Peyer's patch (tissue), 4 donors: ENCODE measurements around the gene INSM2. TPM values are rescaled to one million over a fixed set of nuclear protein-coding genes. Genes with fewer than 3 reads are reported as not detected.

Source experiments
- DNase-seq, 3 donors: peaks; one replicate each; pipeline ENCODE4 v3.0.0-alpha.2; 2017 to 2019
- H3K27ac ChIP-seq, 4 donors: fragments of 200-600 bp; sonication (generic); one replicate each; pipeline ENCODE4 v1.5.1; 2016 to 2019
- H3K27me3 ChIP-seq, 2 donors: fragments of 200-600 bp; sonication (generic); one replicate each; pipeline ENCODE4 v1.5.1; 2019
- H3K36me3 ChIP-seq, 3 donors: fragments of 200-600 bp; sonication (generic); one replicate each; pipeline ENCODE4 v1.5.1; 2016 to 2019
- H3K4me1 ChIP-seq, 4 donors: fragments of 200-600 bp; sonication (generic); one replicate each; pipeline ENCODE4 v1.5.1; 2016 to 2019
- H3K4me3 ChIP-seq, 4 donors: fragments of 200-600 bp; sonication (generic); 1 replicate in 3 of 4; 2 replicates in 1 of 4; pipeline ENCODE4 v1.5.1; 2016 to 2019; ENCODE audit warnings: mild to moderate bottlenecking in 1 of 4
- H3K9me3 ChIP-seq, 4 donors: fragments of 200-600 bp; sonication (generic); one replicate each; pipeline ENCODE4 v1.5.1; 2016 to 2019; ENCODE audit warnings: mild to moderate bottlenecking in 1 of 4
- CTCF ChIP-seq, 6 experiments: fragments of 450-650 bp in 4 of 6; fragments of 200-600 bp in 2 of 6; sonication (generic) in 1 of 6; IDR thresholded peaks; one replicate each; pipeline ENCODE4 v1.5.1; 2017 to 2019; ENCODE audit warnings: antibody characterized with exemption in 6 of 6, mild to moderate bottlenecking in 3 of 6, moderate library complexity in 1 of 6
- POLR2A ChIP-seq, 2 donors: fragments of 450-650 bp; IDR thresholded peaks; one replicate each; pipeline ENCODE4 v1.5.1; 2017; ENCODE audit warnings: antibody characterized with exemption in 2 of 2, mild to moderate bottlenecking in 2 of 2, moderate library complexity in 2 of 2
- total RNA-seq, 4 donors: library from RNA; depleted of rRNA; stranded (reverse); fragments of >200 nt; gene quantifications; one replicate each; pipeline ENCODE4 v1.1.0, GENCODE V29; 2016

Gene INSM2
- total RNA-seq, 4 donors from 2014 or later = not detected

DNA sequence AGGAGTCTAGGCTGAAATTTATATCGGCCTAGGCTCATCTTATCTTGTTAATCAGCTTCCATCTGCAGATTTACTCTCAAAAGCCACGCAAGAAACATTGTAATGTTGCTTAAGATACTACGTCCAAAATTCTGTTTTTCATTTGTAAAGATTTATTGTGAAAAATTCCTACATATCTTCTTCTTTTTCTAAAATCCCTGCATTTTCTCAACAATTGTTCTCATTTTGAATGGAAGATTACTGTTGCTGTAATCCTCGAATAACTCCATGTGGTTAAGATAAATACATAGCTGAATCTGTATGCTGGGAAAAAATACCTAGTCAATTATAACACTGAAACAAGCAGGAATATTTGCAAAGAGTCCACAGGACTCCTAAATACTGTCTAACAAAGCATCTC is 15.6 kb downstream of the INSM2 start:
- H3K9me3 ChIP-seq = no peaks in the 10 kb centered on the region

DNA sequence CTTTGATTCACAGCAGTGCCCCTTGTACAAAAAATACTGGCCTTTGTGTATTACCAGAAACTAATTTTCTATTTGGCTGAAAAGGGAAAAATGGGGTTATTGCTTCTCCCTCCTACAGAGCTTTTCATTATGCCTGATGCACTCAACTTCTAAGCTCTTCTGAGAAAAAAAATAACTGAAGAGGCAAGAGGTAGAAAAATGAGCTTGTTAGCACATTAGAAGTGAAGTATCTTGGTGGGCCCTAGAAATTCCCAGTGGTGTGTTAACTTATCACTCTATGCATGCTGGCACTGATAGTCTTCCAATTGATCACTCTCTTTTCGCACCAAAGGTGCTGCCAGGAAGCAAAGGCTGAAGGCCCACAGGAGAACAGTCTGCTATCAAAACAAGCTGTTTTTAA is 17.1 kb downstream of the INSM2 start:
- DNase-seq = no peak
- Histone ChIP-seq H3K36me3 (no peaks in the 10 kb centered on the region), H3K4me3 (no peak overlapping the region), H3K4me1 (no peaks in the 10 kb centered on the region), H3K27me3 (no peaks in the 10 kb centered on the region), H3K9me3 (no peaks in the 10 kb centered on the region), H3K27ac (no peak overlapping the region)
- TF ChIP-seq CTCF (IDR thresholded peaks at IDR 0.05) (no peak), POLR2A (IDR thresholded peaks at IDR 0.05) (no peak)

More for the DNA sequence above, 15.6 kb downstream of the INSM2 start:
- Histone ChIP-seq H3K4me3 (no peak overlapping the region), H3K4me1 (no peaks in the 10 kb centered on the region), H3K36me3 (no peaks in the 10 kb centered on the region), H3K27me3 (no peaks in the 10 kb centered on the region), H3K27ac (no peak overlapping the region)
- TF ChIP-seq CTCF (IDR thresholded peaks at IDR 0.05) = no peak
- TF ChIP-seq POLR2A (IDR thresholded peaks at IDR 0.05) = no peak
- DNase-seq = no peak

- Histone ChIP-seq H3K27ac (no peak overlapping the region), H3K4me3 (no peak overlapping the region), H3K4me1 (no peaks in the 10 kb centered on the region), H3K27me3 (no peaks in the 10 kb centered on the region), H3K36me3 (no peaks in the 10 kb centered on the region), H3K9me3 (no peaks in the 10 kb centered on the region)
- TF ChIP-seq CTCF (IDR thresholded peaks at IDR 0.05) (no peak), POLR2A (IDR thresholded peaks at IDR 0.05) (no peak)
- DNase-seq = no peak
These were observed 19.8 kb downstream of the INSM2 start for GRCh38 chr14:35553808-35554207.

- TF ChIP-seq POLR2A (IDR thresholded peaks at IDR 0.05) (no peak), CTCF (IDR thresholded peaks at IDR 0.05) (no peak)
- Histone ChIP-seq H3K27ac (no peak overlapping the region), H3K27me3 (no peaks in the 10 kb centered on the region), H3K4me1 (no peaks in the 10 kb centered on the region), H3K36me3 (no peaks in the 10 kb centered on the region), H3K4me3 (no peak overlapping the region), H3K9me3 (no peaks in the 10 kb centered on the region)
- DNase-seq = no peak
These were observed 22.6 kb downstream of the INSM2 start for GRCh38 chr14:35556548-35556947.

DNA sequence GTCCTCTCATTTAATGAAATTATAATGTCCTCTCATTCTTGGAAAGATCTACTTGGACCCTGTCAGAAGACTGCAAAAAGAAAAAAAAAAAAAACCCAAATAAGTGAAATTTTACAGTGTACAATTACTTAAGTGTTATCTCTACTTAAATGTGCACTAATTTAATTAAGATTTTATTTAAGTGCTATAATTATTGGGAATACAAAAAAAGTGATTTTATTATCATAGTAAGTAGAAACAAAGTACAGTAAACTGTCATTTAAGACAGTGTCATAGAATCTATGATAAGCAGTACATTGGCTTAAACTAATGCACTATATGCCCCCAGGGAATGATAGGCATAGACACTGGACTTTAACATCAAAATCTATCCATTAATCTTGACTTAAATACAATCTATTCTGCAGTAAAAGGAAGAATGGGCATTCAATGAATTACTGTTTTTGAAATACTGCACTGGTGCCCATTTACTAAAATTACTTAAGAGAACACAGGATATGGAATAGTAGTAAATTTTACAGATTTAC is 23.3 kb downstream of the INSM2 start:
- Histone ChIP-seq H3K9me3 (no peaks in the 10 kb centered on the region), H3K27me3 (no peaks in the 10 kb centered on the region), H3K4me3 (no peak overlapping the region), H3K36me3 (no peaks in the 10 kb centered on the region), H3K4me1 (no peaks in the 10 kb centered on the region), H3K27ac (no peak overlapping the region)
- TF ChIP-seq POLR2A (IDR thresholded peaks at IDR 0.05) (no peak), CTCF (IDR thresholded peaks at IDR 0.05) (no peak)
- no peak for DNase-seq

GRCh38 chr14:35558680-35559079 is 24.7 kb downstream of the INSM2 start:
- Histone ChIP-seq H3K4me3 (no peak overlapping the region), H3K36me3 (no peaks in the 10 kb centered on the region), H3K9me3 (no peaks in the 10 kb centered on the region), H3K27me3 (no peaks in the 10 kb centered on the region), H3K27ac (no peak overlapping the region), H3K4me1 (no peaks in the 10 kb centered on the region)
- no peak for TF ChIP-seq CTCF (IDR thresholded peaks at IDR 0.05)
- TF ChIP-seq POLR2A (IDR thresholded peaks at IDR 0.05) = no peak
- no peak for DNase-seq
